ENCODE results near the gene TRPM3. TPM values are rescaled to one million over a fixed set of nuclear protein-coding genes. Genes with fewer than 3 reads are reported as not detected.

Gene TRPM3
- total and polyA plus RNA-seq, 2 of the 13 experiments (the other 11 are each of a cell fraction or from before 2014, with no cell fraction given): not detected

DNA sequence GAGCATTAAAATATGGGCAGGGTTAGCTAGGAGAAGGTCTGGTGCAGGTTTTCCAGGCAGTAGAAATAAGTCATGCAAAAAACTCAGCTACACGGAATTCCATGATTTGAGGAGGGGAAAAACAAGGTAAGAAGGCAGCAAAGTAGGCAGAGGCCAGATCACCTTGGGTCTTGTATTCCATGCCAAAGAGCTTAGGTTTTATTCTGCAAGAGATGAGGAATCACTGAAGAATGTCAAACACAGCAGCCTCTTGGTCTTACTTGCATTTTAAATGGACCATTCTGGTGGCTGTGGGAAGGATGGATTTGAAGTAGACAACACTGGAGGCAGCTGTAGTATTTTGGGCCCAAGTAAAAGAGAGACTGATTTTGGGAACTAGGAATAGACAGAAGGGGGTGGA, 8.6 kb downstream of the TRPM3 start:
- DNase-seq (ENCODE audit: low spot score): no peak
- in situ Hi-C loops (cut with HindIII; ENCODE audit: extremely low pct_ligation_motif_present, low pct_unique_long_range_greater_than_20kb) (no loop called here), intact Hi-C loops (cut with micrococcal nuclease; ENCODE audit: unreplicated experiment) (no loop called here)
- Histone ChIP-seq H3K4me2 (ENCODE audit: low read depth, low read length) (no peak overlapping the region), H3K27ac (ENCODE audit: extremely low read length, insufficient read depth, low read length) (no peak overlapping the region), H3K9ac (ENCODE audit: insufficient read depth, low read depth, low read length) (no peak overlapping the region), H3K79me2 (ENCODE audit: insufficient read depth, low read length) (no peaks in the 10 kb centered on the region), H4K20me1 (ENCODE audit: insufficient read depth, low read length) (no peaks in the 10 kb centered on the region), H3K27me3 (ENCODE audit: control insufficient read depth in 1 of 2, insufficient read depth in 2 of 2, low read length in 2 of 2) (no peaks in the 10 kb centered on the region), H3K9me3 (ENCODE audit: low read length) (no peaks in the 10 kb centered on the region), H3K36me3 (replicated peaks in 1 of 2; ENCODE audit: control insufficient read depth in 1 of 2, insufficient read depth in 2 of 2, low read length in 2 of 2) (no peaks in the 10 kb centered on the region), H3K4me1 (ENCODE audit: insufficient read depth, low read length) (no peaks in the 10 kb centered on the region), H3K4me3 (replicated peaks in 1 of 3; ENCODE audit: insufficient read depth in 1 of 3, low read depth in 2 of 3, low read length in 3 of 3) (no peak overlapping the region), H2AFZ (ENCODE audit: low read length) (no peak overlapping the region)
- ChIA-PET POLR2A (no interaction called here), CTCF (ENCODE audit: low intra/inter-chr PET ratio, low total read pairs) (no interaction called here)
- TF ChIP-seq ZNF260 (CRISPR knock-in tag; IDR thresholded peaks at IDR 0.05; ENCODE audit: borderline replicate concordance, low read depth): no peak
- no peak for TF ChIP-seq GTF3A (CRISPR knock-in tag; conservative IDR thresholded peaks at IDR 0.05)
- no peak for TF ChIP-seq CCDC6 (CRISPR knock-in tag; IDR thresholded peaks at IDR 0.05)
- TF ChIP-seq TOPORS (CRISPR knock-in tag; IDR thresholded peaks at IDR 0.05): no peak
- no peak for TF ChIP-seq ZMYM4 (CRISPR knock-in tag; IDR thresholded peaks at IDR 0.05)
- TF ChIP-seq ZSCAN20 (CRISPR knock-in tag; IDR thresholded peaks at IDR 0.05; ENCODE audit: borderline replicate concordance): no peak
- ATAC-seq: no peak
- FAIRE-seq: no peak
- BruUV-seq (replicated peaks): no TSS peak
- 0% methylated on average over 1 of the region's 1 CpG for whole genome bisulfite sequencing (ENCODE audit: low lambda C conversion rate)

DNA sequence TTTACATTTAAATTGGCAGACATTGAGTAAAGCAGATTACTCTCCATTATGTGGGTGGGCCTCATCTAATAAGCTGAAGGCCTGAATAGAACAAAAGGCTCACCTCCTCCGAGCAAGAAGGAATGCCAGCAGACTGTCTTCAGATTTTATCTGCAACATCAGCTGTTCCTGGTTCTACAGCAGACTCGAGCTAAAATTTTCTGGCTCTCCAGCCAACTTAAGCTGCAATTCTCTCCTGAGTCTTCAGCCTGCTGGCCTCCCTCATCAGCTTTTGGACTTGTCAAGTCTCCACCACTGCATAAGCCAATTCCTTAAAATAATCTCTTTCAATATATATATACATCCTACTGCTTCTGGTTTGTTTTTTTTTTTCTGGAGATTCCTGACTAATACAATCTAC, 12.5 kb downstream of the TRPM3 start:
- Histone ChIP-seq H3K4me2 (ENCODE audit: low read depth, low read length) (no peak overlapping the region), H3K9ac (ENCODE audit: insufficient read depth, low read depth, low read length) (no peak overlapping the region), H3K79me2 (ENCODE audit: insufficient read depth, low read length) (no peaks in the 10 kb centered on the region), H3K4me1 (ENCODE audit: insufficient read depth, low read length) (no peaks in the 10 kb centered on the region), H2AFZ (ENCODE audit: low read length) (no peak overlapping the region), H3K4me3 (replicated peaks in 1 of 3; ENCODE audit: insufficient read depth in 1 of 3, low read depth in 2 of 3, low read length in 3 of 3) (no peak overlapping the region), H3K9me3 (ENCODE audit: low read length) (no peaks in the 10 kb centered on the region), H3K27me3 (ENCODE audit: control insufficient read depth in 1 of 2, insufficient read depth in 2 of 2, low read length in 2 of 2) (no peaks in the 10 kb centered on the region; a peak in 1 of 5 replicates), H3K36me3 (replicated peaks in 1 of 2; ENCODE audit: control insufficient read depth in 1 of 2, insufficient read depth in 2 of 2, low read length in 2 of 2) (no peaks in the 10 kb centered on the region), H4K20me1 (ENCODE audit: insufficient read depth, low read length) (no peaks in the 10 kb centered on the region), H3K27ac (ENCODE audit: extremely low read length, insufficient read depth, low read length) (no peak overlapping the region)
- in situ Hi-C loops (cut with HindIII; ENCODE audit: extremely low pct_ligation_motif_present, low pct_unique_long_range_greater_than_20kb): no loop called here
- intact Hi-C loops (cut with micrococcal nuclease; ENCODE audit: unreplicated experiment): no loop called here
- DNase-seq (ENCODE audit: low spot score) (no peak), FAIRE-seq (no peak), ATAC-seq (no peak)
- ChIA-PET POLR2A (no interaction called here), CTCF (ENCODE audit: low intra/inter-chr PET ratio, low total read pairs) (no interaction called here)
- 0% methylated on average over 2 of the region's 2 CpGs for WGBS (ENCODE audit: low lambda C conversion rate)
- no TSS peak for BruUV-seq (replicated peaks)
- TF ChIP-seq TBP (CRISPR knock-in tag; IDR thresholded peaks at IDR 0.05) (no peak), ZNF883 (CRISPR knock-in tag; IDR thresholded peaks at IDR 0.05; ENCODE audit: not compliant biosample characterization) (no peak), PCBP1 (IDR thresholded peaks at IDR 0.05; ENCODE audit: borderline replicate concordance, low read depth, low read length) (no peak), AGO2 (optimal IDR thresholded peaks at IDR 0.05; ENCODE audit: low read depth, low read length) (no peak)
- TF ChIP-seq, protein P1, sequence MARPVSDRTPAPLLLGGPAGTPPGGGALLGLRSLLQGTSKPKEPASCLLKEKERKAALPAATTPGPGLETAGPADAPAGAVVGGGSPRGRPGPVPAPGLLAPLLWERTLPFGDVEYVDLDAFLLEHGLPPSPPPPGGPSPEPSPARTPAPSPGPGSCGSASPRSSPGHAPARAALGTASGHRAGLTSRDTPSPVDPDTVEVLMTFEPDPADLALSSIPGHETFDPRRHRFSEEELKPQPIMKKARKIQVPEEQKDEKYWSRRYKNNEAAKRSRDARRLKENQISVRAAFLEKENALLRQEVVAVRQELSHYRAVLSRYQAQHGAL (CRISPR knock-in tag; IDR thresholded peaks at IDR 0.05; ENCODE audit: not compliant biosample characterization): no peak

Measured in HepG2 (cell line).